Activated effector memory CD4-positive, alpha-beta T cell treated with Interleukin-2 at 50 U/mL for 16 hours (primary cell): ENCODE measurements around the gene ME3.
"Not testable (repeated sequence)": the region's sequence is repeated elsewhere in the genome, so short reads cannot be mapped to it uniquely, and the experiment has no call there.

ENCODE experiments used
- DNase-seq: peaks from one replicate; pipeline ENCODE4 v3.0.0-alpha.2; 2020

The ME3 gene

GRCh38 chr11:86453290-86454030 is 219.0 kb downstream of the ME3 start:
- no peak for DNase-seq

DNA sequence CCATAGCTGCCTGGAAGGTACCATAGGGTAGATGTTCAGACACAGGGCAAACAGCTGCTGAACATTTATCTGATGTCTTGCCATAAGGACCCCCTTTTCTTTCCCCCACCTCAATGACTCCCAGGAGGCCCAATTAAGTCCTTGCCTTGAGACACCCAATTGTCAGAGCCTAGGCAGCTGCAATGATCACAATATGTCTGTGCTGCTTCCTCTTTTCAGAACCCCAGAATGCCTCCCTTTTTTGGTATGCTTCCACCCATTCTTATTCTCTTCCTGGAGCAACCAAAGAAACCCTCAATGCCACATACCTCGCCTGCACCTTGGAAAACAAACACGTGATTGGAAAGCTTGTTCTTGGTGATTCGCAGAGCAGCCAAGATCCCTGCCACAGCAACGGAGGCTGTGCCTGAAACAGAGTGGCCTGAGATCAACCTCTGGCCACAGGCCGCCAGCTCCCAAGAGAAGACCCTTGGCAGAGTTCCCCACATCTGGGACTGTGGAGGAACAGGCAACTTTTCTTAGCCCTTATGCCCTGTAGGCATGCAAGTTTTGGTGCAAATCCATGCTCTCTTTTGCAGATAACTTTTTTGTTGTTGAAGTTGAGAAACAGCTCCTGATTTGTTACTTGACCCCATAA is 222.3 kb downstream of the ME3 start:
- no peak for DNase-seq

- no peak for DNase-seq
These were observed 224.5 kb downstream of the ME3 start for GRCh38 chr11:86447763-86448480.

DNA sequence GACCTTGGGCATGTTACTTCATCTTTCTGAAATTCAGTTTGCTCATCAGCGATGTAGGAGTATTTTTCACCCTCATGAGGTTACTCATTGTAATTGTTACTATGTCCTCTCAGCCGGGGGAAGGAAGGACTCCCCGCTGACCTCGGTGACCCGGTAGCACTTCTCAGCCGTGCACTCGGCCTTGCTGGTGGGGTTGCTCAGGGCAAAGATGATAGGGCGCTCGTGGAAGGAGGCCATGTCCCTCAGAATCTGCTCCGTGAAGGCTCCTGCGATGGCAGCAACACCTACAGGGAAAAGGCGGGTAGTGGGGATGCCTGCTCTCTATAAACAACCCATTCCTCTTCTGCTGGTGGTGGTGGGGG is 225.5 kb downstream of the ME3 start:
- DNase-seq = no peak

DNA sequence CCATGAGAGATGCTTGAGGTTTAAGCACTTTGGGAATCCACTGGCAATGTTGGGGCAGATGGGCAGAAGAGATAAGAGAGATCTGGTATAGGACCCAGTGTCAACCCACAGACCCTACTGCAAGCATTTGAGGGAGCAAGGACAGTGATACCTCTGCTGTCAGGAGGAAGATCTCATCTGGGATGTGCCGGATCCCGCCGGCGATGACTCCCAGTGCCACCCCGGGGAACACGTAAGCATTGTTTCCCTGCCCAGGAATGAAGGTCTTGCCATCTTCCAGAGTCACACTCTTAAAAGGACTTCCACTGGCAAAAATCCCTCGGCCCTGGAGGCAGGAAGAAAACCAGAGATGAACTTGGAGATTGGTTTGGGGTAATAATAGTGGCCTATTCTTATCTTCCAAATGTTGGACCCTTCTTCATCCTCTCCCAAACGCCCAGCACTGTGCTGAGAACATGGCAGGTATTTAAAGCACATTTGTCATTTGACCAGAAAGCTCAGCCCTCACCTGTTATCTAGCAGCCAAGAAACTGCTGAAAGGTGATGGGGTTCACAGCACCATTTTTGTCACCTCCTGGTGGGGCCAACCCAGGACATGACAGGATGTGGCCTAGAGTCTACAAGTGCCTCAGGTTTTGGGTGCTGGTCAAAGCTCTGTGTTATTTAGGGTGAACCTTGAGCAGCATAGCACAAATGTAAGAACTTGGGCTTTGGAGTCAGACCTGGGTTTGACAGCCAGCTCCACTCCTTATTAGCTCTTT is 226.1 kb downstream of the ME3 start:
- DNase-seq = no peak

GRCh38 chr11:86444981-86445380 is 227.4 kb downstream of the ME3 start:
- no peak for DNase-seq

- DNase-seq = no peak
These were observed 229.0 kb downstream of the ME3 start for GRCh38 chr11:86443415-86443814.

DNA sequence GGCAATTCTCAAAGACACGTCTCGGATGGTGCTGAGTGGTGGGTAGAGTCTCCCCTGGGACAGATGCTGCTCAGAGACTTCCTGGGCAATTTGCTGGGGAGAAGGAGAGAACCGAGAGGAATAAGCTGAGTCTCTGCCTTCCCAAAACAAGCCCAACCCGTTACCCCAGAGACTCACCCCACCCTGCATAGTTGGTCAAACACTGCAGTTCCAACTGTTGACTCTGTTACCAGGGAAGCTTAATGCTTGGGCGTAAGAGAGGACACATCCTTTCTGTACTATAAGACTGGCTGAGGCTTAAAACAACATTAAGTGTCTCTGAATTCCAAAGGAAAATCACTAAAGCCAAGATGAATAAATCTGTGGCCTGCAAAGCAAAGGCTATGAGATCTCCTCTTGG is 229.6 kb downstream of the ME3 start:
- no peak for DNase-seq

DNA sequence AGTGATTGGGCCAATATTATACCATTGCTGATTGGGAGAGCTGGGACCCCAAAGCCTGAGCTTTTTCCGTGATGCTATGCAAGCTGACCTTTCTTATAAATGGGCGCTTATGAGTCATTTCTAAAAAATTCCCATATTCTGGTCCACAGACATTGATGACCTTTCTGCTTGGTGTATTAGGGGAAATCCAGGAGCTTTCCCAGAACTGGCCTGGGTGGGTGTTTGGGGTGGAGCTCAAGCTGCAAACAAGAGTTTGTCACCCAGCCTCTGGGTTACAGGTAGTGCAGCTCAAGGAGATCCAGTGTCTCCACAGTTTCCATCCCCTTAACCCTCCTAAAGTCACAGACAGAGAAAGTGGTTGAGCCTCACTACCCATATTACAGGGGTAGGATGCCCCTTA is 230.0 kb downstream of the ME3 start:
- no peak for DNase-seq

- DNase-seq = no peak
These were observed 231.6 kb downstream of the ME3 start for GRCh38 chr11:86440843-86441242.

DNA sequence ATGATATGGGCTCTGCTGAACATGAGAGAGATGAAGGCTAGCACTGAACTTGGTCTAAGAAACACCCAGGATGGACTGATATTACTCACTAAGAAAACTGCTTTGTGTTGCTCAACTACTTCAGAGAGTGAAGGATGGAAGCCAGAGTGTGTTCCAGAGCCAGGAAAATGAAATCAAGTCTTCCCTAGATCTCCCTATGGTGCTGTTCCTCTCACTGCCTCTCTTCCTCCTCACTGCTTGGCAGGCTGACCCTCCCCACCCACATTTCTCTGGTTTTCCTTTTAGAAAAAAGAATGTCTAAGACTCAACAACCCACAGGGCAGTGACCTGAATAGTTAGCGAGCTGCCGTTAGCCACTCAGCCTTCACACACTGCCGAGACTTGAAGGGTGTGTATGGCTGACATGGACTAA is 232.1 kb downstream of the ME3 start:
- no peak for DNase-seq

- DNase-seq = no peak
These were observed 233.7 kb downstream of the ME3 start for GRCh38 chr11:86438685-86439084.

DNA sequence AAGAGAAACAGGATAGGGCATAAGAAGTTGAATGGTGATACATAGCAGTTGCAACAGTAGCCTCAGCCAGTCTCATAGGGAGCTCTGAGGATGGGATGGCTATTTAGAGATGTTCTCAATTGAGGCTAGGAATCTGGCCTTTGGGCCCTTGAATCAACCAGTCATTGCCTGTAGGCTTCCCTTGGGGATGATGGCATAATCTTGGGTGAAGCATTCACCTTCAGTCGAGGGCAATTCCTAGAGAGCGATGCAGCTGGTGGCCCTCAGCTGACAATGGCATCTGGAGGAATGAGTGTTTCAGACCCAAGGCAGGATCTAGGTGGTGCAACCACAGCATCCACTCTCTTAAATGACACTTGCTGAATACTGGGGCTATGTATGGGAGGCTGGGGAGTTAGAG is 236.7 kb downstream of the ME3 start:
- no peak for DNase-seq

GRCh38 chr11:86433361-86434095 is 238.9 kb downstream of the ME3 start:
- not testable (repeated sequence) for DNase-seq

DNA sequence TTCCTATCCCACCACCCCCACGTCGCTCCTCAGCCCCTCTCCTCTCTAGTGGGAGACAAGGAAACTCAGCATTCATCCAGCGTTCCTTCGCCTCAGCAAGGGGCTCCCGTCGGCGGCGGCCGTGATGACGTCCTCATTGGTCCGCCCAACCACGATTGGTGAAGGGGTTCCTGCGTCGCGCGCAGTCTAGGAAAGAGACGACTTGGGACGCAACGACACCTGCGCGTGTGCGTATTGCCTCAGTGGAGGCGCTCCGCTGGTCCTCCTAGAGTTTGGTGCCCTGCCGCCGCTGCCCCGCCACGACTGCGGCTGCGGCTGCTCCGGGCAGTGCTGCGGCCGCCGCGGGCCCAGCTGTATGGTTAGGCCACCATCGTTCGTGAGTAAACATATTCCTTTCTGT is 241.2 kb downstream of the ME3 start:
- DNase-seq = no peak

DNA sequence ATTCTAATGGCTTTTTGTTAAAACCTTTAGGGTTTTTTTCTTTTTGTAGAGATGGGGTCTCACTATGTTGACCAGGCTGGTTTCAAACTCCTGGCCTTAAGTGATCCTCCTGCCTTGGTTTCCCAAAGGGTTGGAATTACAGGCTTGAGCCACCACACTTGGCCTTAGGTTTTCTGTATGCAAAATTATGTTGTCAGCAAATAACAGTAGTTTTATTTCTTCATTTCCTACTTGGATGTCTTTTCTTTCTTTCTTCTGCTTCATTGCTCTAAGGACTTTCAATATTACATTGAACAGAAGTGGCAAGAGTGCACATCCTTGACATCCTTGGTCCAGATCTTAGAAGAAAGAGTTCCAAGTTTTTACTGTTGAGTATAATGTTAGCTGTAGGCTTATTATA is 245.0 kb downstream of the ME3 start:
- no peak for DNase-seq

DNA sequence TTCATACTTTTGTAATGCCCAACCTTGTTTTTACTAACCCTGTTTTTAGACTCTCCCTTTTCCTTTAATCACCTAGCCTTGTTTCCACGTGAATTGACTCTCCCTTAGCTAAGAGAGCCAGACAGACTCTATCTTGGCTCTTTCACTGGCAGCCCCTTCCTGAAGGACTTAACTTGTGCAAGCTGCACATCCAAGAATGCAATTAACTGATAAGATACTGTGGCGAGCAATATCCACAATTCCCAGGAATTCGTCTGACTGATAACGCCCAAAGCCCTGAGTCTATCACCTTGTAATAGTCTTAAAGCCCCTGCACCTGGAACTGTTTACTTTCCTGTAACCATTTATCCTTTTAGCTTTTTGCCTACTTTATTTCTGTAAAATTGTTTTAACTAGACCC is 248.9 kb downstream of the ME3 start:
- DNase-seq = not testable (repeated sequence)

DNA sequence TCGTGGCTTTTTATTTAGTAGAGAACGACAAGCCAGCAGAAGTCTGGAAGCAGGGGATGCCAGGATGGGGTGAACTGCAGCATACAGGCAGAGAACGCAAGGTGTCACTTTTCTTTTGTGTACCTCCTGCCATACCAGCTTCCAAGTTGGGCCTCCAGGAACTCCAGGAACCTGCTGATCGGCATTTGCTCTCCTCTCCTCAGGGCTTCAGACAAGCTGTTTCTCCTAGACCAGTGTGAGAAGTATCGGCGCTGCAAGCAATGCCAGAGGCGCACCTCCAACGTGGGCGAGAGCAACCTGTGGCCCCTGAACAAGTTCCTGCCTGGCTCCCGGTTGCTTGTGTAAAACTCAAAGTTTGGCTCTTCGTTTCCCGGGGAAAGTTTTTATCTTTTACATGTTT is 250.0 kb downstream of the ME3 start:
- DNase-seq = no peak

DNA sequence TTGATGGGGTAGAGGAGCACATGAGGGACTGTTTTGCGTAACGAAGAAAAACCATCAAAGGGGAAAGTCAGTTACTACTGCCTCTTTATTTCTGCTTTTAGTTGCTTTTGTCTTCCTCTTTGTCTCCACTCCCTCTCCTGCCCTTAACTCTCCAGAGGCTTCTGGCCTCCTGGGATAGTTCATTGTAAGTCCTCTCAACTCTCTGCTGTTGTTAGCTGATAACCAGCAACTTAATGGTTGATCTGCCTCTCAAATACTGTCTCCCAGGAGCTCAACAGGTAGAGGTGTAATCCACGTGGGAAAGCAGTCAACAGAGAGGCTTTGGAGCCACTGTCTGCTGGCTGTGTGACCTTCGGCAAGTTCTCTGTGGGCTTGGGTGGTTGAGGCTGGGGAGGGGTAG is 250.5 kb downstream of the ME3 start:
- no peak for DNase-seq

- DNase-seq = no peak
These were observed 253.5 kb downstream of the ME3 start for GRCh38 chr11:86418917-86419316.

GRCh38 chr11:86418513-86418912 is 253.9 kb downstream of the ME3 start:
- no peak for DNase-seq

DNA sequence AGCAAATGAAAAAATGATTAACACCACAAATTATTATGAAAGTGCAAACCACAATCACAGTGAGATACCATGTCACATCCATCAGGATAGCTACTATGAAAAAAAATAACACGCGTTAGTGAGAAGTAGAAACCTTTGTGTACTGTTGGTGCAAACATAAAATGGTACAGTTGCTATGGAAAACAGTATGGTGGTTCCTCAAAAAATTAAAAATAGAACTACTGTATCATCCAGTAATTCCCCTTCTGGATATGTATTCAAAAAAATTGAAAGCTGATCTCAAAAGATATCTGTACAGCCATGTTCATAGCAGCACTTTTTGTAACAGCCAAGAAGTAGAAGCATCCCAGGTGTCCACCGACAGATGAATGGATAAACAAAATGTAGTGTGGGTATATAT is 254.3 kb downstream of the ME3 start:
- DNase-seq = no peak

DNA sequence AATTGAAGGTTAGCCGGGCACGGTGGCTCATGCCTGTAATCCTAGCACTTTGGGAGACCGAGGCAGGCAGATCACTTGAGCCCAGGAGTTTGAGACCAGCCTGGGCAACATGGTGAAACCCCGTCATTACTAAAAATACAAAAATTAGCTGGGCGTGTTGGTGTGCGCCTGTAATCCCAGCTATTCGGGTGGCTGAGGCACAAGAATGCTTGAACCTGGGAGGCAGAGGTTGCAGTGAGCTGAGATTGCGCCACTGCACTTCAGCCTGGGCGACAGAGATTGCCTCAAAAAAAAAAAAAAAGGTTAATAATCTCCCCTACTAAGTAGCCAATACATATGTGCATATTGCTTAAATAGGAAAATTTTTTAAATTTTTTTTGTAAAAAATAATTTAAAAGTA is 255.5 kb downstream of the ME3 start:
- DNase-seq = not testable (repeated sequence)
